H9 (cell line): ENCODE measurements around the gene KRT2. TPM values are rescaled to one million over a fixed set of nuclear protein-coding genes. Genes with fewer than 3 reads are reported as not detected.

Source experiments
- DNase-seq: peaks from one replicate; pipeline ENCODE4 v3.0.0-alpha.2; 2017
- H2AFZ ChIP-seq: one replicate; pipeline ENCODE4 v1.6.1; 2013; ENCODE audit warnings: mild to moderate bottlenecking, low read length, control low read depth, moderate library complexity
- H2AK5ac ChIP-seq: 2 replicates; pipeline ENCODE4 v1.6.1; 2013; ENCODE audit warnings: low read length, control low read depth, mixed read lengths; ENCODE audit not compliant: insufficient read length
- H2BK120ac ChIP-seq: one replicate; pipeline ENCODE4 v1.6.1; 2013; ENCODE audit warnings: low read depth, mild to moderate bottlenecking, low read length, control low read depth, inconsistent platforms; ENCODE audit not compliant: poor library complexity, severe bottlenecking
- H2BK12ac ChIP-seq: 2 replicates; pipeline ENCODE4 v1.6.1; 2013; ENCODE audit warnings: low read length, control low read depth, mixed read lengths, low read depth; ENCODE audit not compliant: insufficient read length
- H2BK15ac ChIP-seq: 2 replicates; pipeline ENCODE4 v1.6.1; 2013; ENCODE audit warnings: low read depth, low read length, control low read depth
- H2BK20ac ChIP-seq: one replicate; pipeline ENCODE4 v1.6.1; 2013; ENCODE audit warnings: low read depth, mild to moderate bottlenecking, low read length, control low read depth, inconsistent platforms; ENCODE audit not compliant: poor library complexity, severe bottlenecking
- H2BK5ac ChIP-seq: 2 replicates; pipeline ENCODE4 v1.6.1; 2013; ENCODE audit warnings: low read length, control low read depth, mixed read lengths; ENCODE audit not compliant: insufficient read length
- H3K14ac ChIP-seq: 2 replicates; pipeline ENCODE4 v1.6.1; 2013; ENCODE audit warnings: low read length, control low read depth; ENCODE audit not compliant: insufficient read depth
- H3K18ac ChIP-seq: 2 replicates; pipeline ENCODE4 v1.6.1; 2013; ENCODE audit warnings: low read depth, mild to moderate bottlenecking, mixed read lengths, low read length, control low read depth; ENCODE audit not compliant: insufficient read length
- H3K23ac ChIP-seq: 2 replicates; pipeline ENCODE4 v1.6.1; 2013; ENCODE audit warnings: low read length, control low read depth, mixed read lengths, low read depth; ENCODE audit not compliant: insufficient read length
- H3K23me2 ChIP-seq: 2 replicates; pipeline ENCODE4 v1.6.1; 2013; ENCODE audit warnings: low read depth, mild to moderate bottlenecking, mixed read lengths, low read length, control low read depth; ENCODE audit not compliant: insufficient read length, poor library complexity, severe bottlenecking
- H3K27ac ChIP-seq: 2 replicates; pipeline ENCODE4 v1.5.1; 2013; ENCODE audit warnings: low read length, control low read depth, mixed read lengths, low read depth; ENCODE audit not compliant: insufficient read length
- H3K27me3 ChIP-seq: 2 replicates; pipeline ENCODE4 v1.6.1; 2013; ENCODE audit warnings: low read length, control low read depth, inconsistent platforms; ENCODE audit not compliant: insufficient read depth
- H3K4ac ChIP-seq: 2 replicates; pipeline ENCODE4 v1.6.1; 2013; ENCODE audit warnings: low read depth, mild to moderate bottlenecking, control low read depth, inconsistent platforms, low read length, moderate library complexity
- H3K4me1 ChIP-seq: 2 replicates; pipeline ENCODE4 v1.6.1; 2013; ENCODE audit warnings: low read length, control low read depth, inconsistent platforms; ENCODE audit not compliant: insufficient read depth
- H3K4me2 ChIP-seq: 2 replicates; pipeline ENCODE4 v1.6.1; 2013; ENCODE audit warnings: low read length, control low read depth, mixed read lengths; ENCODE audit not compliant: insufficient read length, insufficient read depth
- H3K56ac ChIP-seq: 2 replicates; pipeline ENCODE4 v1.6.1; 2013; ENCODE audit warnings: low read depth, mild to moderate bottlenecking, mixed read lengths, low read length, control low read depth; ENCODE audit not compliant: insufficient read length
- H3K79me1 ChIP-seq: 2 replicates; pipeline ENCODE4 v1.6.1; 2013; ENCODE audit warnings: low read depth, mild to moderate bottlenecking, moderate library complexity, low read length, control low read depth, inconsistent platforms; ENCODE audit not compliant: insufficient read depth, poor library complexity, severe bottlenecking
- H3K79me2 ChIP-seq: 2 replicates; pipeline ENCODE4 v1.6.1; 2013; ENCODE audit warnings: low read length, control low read depth, inconsistent platforms; ENCODE audit not compliant: insufficient read depth
- H3K9ac ChIP-seq: 2 replicates; pipeline ENCODE4 v1.6.1; 2013; ENCODE audit warnings: low read length, control low read depth, mixed read lengths; ENCODE audit not compliant: insufficient read length; ENCODE audit errors: extremely low read depth
- H3K9me3 ChIP-seq: one replicate; pipeline ENCODE4 v1.6.1; 2013; ENCODE audit warnings: low read depth, low read length, inconsistent platforms; ENCODE audit not compliant: control insufficient read depth
- H3T11ph ChIP-seq: one replicate; pipeline ENCODE4 v1.6.1; 2013; ENCODE audit warnings: mild to moderate bottlenecking, low read length, control low read depth, inconsistent platforms
- H4K20me1 ChIP-seq: one replicate; pipeline ENCODE4 v1.6.1; 2013; ENCODE audit not compliant: control insufficient read depth, insufficient read length, insufficient read depth
- H4K5ac ChIP-seq: 2 replicates; pipeline ENCODE4 v1.6.1; 2013; ENCODE audit warnings: low read depth, mild to moderate bottlenecking, mixed read lengths, low read length, control low read depth; ENCODE audit not compliant: insufficient read length
- H4K8ac ChIP-seq: replicated peaks from 2 replicates; pipeline ENCODE4 v1.6.1; 2013; ENCODE audit warnings: low read length, control low read depth, mixed read lengths, low read depth; ENCODE audit not compliant: insufficient read length
- H4K91ac ChIP-seq: 2 replicates; pipeline ENCODE4 v1.6.1; 2013; ENCODE audit warnings: low read depth, mild to moderate bottlenecking, moderate library complexity, mixed read lengths, low read length, control low read depth; ENCODE audit not compliant: insufficient read length
- H3K27ac Mint-ChIP-seq, 3 experiments: 2 replicates in 2 of 3; 3 replicates in 1 of 3; pipeline ENCODE4 v1.8.0; 2020 to 2021; ENCODE audit warnings: mixed read lengths in 3 of 3, mild to moderate bottlenecking in 1 of 3, moderate library complexity in 1 of 3
- H3K27me3 Mint-ChIP-seq: 2 replicates; pipeline ENCODE4 v1.8.0; 2021; ENCODE audit warnings: low read depth, mild to moderate bottlenecking, moderate library complexity, mixed read lengths
- H3K36me3 Mint-ChIP-seq, 3 experiments: 2 replicates in 2 of 3; 3 replicates in 1 of 3; pipeline ENCODE4 v1.8.0; 2020 to 2021; ENCODE audit warnings: low read depth in 3 of 3, mixed read lengths in 3 of 3; ENCODE audit not compliant: insufficient read depth in 1 of 3
- H3K4me1 Mint-ChIP-seq, 2 experiments: 2 replicates each; pipeline ENCODE4 v1.8.0; 2020; ENCODE audit warnings: mixed read lengths in 2 of 2
- H3K4me3 Mint-ChIP-seq, 2 experiments: 2 replicates in 1 of 2; 3 replicates in 1 of 2; pipeline ENCODE4 v1.8.0; 2020 to 2021; ENCODE audit warnings: mild to moderate bottlenecking in 2 of 2, mixed read lengths in 2 of 2, moderate library complexity in 1 of 2
- H3K9me3 Mint-ChIP-seq, 2 experiments: 2 replicates in 1 of 2; 3 replicates in 1 of 2; pipeline ENCODE4 v1.8.0; 2020; ENCODE audit warnings: mild to moderate bottlenecking in 2 of 2, mixed read lengths in 2 of 2, moderate library complexity in 1 of 2
- total RNA-seq: library from RNA; stranded (reverse); gene quantifications from 2 replicates; pipeline ENCODE4 v1.2.1, GENCODE V29; 2021
- TF ChIP-seq, protein P1 (sequence below): fragments of 200-600 bp; sonication (generic); conservative IDR thresholded peaks from 3 replicates; pipeline ENCODE4 v1.8.0; 2021; ENCODE audit warnings: antibody characterized with exemption, mild to moderate bottlenecking

Gene KRT2
- total RNA-seq, 1 experiment from 2014 or later: not detected

DNA sequence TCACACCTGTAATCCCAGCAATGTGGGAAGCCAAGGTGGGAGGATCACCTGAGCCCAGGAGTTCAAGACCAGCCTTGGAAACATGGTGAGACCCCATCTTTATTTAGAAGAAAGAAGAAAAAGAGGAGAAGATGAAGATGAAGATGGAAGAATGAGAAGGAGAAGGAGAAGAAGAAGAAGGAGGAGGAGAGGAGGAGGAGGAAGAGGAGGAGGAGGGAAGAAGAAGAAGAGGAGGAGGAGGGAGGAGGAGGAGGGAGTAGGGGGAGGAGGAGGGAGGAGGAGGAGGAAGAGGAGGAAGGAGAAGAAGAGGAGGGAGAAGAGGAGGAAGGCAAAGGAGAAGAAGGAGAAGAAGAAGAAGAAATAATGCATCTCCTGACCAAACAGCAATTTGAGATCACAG, 37.2 kb upstream of the KRT2 start:
- Mint-ChIP-seq H3K27me3 (peaks cover 76% of the 10 kb centered on the region), H3K27ac (no peak overlapping the region), H3K4me3 (no peak overlapping the region), H3K9me3 (no peaks in the 10 kb centered on the region), H3K4me1 (peaks cover 10 to 20% of the 10 kb centered on the region in 2 experiments), H3K36me3 (no peaks in the 10 kb centered on the region)
- Histone ChIP-seq H3K4me2 (no peak overlapping the region), H2AK5ac (no peak overlapping the region), H3K27ac (no peak overlapping the region), H2BK120ac (no peak overlapping the region), H3K18ac (no peak overlapping the region), H3K4ac (no peak overlapping the region), H2BK5ac (no peak overlapping the region), H2BK20ac (no peak overlapping the region), H3K14ac (no peak overlapping the region), H2AFZ (no peak overlapping the region), H3T11ph (no peak overlapping the region), H2BK15ac (no peak overlapping the region), H2BK12ac (no peak overlapping the region), H4K8ac (no peak overlapping the region), H3K27me3 (no peaks in the 10 kb centered on the region; the same call in 1 of the 2 replicates), H3K79me1 (no peaks in the 10 kb centered on the region), H3K79me2 (no peaks in the 10 kb centered on the region), H3K23me2 (peaks cover 9% of the 10 kb centered on the region), H3K9me3 (no peaks in the 10 kb centered on the region), H3K23ac (no peak overlapping the region), H3K9ac (no peak overlapping the region), H3K56ac (no peak overlapping the region), H4K91ac (no peak overlapping the region), H3K4me1 (peaks cover 3% of the 10 kb centered on the region; the same call in 1 of the 2 replicates), H4K5ac (no peak overlapping the region), H4K20me1 (peaks cover 2% of the 10 kb centered on the region)
- no peak for DNase-seq
- TF ChIP-seq, protein P1, sequence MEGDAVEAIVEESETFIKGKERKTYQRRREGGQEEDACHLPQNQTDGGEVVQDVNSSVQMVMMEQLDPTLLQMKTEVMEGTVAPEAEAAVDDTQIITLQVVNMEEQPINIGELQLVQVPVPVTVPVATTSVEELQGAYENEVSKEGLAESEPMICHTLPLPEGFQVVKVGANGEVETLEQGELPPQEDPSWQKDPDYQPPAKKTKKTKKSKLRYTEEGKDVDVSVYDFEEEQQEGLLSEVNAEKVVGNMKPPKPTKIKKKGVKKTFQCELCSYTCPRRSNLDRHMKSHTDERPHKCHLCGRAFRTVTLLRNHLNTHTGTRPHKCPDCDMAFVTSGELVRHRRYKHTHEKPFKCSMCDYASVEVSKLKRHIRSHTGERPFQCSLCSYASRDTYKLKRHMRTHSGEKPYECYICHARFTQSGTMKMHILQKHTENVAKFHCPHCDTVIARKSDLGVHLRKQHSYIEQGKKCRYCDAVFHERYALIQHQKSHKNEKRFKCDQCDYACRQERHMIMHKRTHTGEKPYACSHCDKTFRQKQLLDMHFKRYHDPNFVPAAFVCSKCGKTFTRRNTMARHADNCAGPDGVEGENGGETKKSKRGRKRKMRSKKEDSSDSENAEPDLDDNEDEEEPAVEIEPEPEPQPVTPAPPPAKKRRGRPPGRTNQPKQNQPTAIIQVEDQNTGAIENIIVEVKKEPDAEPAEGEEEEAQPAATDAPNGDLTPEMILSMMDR: no peak
